Right kidney (tissue), 1 donor: ENCODE data around the gene L1CAM.

ENCODE experiments used
- DNase-seq: peaks from one replicate; pipeline ENCODE4 v3.0.0-alpha.2; 2016

L1CAM gene

DNA sequence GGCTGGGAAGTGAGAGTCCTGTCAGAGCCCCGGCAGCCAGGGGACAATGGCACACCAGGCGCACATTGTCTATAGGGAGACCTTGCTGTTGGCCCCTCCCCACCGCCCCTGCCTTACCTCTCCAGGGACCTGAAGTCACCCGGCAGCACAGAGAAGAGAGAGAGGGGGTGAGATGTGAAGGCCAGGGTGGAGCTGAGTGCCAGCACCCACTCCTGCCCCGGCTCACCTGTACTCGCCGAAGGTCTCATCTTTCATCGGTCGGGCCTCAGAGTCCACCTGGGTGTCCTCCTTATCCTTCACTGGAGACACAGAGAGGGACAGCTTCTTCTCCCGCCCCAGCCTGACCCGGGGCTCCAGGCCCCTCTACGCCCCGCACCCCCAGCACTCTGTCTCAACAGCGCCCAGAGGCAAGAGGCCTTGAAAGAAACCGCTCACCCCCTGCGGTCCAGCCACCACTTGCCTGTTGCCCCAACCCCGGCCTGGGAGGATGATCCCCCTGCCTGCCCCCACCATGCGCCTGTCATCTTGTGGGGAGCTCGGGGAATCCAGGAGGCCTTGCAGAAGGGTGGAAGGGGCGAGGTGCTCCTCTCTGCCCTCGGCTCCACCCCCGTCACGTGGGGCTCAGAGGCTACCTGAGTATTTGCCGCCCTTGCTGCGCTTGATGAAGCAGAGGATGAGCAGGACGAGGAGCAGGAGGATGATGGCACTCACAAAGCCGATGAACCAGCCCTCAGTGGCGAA is 22.6 kb downstream of the L1CAM start:
- DNase-seq, result no peak

DNA sequence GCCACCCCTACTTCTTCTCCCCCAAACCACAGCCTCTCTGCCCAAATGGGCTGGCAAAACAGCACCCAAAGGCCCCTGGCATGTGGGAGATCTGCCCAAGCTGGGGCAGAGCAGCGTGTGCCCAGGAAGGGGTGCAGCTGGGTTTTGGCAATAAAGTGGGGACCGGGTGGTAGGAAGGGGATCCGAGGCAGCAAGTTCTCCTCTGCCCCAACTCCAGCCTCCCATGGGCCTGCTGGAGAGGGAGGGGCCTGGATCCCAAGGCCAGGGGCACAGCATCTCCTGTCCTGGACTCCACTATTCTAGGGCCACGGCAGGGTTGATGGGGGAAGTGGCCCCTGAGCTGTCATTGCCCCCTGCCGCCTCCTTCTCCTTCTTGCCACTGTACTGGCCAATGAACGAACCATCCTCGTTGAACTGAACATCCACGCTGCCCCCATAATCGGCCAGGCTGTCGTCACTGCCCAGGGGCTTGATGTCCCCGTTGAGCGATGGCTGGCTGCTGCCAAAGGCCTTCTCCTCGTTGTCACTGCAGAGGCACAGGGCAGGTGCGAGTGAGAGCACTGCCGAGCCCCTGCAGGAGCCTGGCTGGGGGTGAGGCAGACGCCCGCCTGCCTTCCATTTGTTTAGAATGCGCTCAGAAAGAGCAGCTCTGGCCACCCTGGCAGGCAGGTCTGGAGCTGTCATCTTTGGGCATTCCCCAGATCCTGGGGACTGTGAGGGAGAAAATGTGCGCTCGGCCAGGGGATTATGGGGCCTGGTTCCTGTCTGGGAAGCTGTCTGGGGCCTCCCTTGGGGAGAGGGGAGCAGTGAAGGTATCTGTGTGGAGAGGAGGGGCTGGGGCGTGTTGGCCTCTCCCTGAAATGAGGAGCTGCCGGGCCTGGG is 23.4 kb downstream of the L1CAM start:
- no peak for DNase-seq

DNA sequence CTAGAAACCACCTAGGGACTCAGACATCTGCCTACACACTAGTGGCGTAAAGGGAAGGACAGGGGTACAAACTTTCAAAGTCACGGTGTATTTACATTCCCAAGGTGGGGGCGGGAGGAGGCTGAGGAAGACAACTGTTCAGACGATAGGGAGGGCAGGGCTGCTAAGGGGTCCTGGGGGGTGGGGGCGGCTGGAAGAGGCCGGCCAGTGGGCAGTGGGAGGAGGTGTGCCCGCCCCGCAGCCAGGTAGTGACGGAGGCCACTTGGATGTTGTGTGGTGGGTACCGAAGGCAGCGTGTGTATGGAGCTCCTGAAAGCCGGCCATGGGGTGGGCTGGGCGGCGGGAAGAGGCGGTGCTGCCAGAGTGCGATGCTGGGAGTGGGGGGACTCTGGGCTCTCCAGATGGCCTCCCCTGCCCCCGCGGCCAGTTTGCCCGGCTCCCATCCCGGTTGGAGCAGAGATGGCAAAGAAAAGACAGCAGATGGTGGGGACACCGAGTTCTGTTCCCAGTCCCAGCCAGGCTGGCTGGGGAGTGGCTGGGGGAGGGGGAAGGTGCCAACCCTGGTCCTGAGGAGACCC is 24.2 kb downstream of the L1CAM start:
- no peak for DNase-seq

DNA sequence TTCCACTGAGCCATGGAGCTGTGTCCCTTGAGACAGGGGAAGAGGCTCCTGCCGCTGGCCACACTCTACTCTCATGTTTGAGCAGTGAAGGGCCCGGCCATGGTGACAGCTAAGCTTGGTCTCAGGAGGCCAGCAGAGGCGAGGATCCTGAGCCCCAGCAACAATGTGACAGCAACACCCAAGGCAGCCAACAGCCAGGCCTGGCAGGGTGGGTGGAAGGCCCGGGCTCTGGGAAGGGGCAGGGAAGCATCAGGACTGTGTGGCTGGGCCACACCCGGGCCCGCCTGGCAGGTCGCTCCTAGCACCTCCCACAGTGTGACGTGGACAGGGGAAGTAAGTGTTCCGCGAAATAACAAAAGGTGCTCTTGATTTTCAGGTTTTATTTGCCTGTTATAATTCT is 24.8 kb downstream of the L1CAM start:
- no peak for DNase-seq

DNA sequence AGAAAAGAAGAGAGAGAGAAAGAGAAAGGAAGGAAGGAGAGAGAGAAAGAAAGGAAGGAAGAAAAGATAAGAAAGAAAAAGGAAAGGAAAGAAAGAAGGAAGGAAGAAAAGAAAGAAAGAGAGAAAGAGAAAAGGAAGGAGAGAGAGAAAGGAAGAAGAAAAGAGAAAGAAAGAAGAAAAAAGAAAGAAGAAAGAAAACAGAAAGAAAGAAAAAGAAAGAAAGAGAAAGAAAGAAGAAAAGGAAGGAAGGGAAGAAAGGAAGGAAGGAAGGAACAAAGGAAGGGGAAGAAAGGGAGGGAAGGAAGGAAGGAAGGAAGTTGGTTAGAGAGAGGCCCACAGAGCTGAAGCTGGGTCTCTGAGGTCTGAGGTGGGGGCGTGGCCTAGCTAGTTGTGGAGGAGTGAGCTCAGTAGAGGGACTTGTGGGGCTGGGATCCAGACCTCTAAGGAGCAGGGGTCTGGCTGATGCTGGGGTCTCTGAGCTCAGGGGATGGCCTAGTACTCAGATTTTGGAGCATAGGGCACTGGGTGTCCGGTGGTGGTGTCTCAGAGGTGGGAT is 28.5 kb downstream of the L1CAM start:
- no peak for DNase-seq

DNA sequence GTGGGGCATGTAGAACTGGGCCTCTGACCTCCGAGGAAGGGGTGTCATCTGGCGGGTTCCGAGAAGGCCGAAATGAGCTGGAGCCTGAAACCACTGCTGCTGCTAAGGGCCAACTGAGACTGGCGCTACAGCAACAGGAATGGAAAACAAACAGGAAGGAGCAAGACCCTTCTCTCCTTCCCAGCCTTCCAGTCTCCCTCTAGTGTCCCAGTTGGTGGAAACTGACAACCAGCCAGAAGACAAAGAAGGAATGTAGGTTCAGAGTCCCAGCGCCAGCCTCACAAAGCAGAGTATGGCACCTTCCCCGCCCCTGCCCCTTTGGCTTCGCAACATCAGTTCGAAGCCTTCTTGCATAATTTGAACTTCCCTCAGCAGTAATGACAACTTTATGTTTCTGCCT is 31.3 kb downstream of the L1CAM start:
- no peak for DNase-seq

DNA sequence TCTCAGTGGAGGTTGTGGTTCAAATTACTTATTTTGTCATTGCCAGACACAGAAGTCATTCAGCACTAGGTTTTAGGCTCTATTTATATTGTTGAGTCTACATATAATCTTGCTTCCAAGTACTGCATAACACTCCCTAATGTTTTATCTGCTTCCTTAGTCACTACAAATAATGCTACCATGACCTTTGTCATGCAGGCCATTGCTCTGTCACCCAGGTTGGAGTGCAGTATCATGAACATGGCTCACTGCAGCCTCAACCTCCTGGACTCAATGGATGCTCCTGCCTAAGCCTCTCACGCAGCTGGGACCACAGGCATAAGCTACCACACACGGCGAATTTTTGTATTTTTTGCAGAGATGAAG is 32.1 kb downstream of the L1CAM start:
- no peak for DNase-seq

DNA sequence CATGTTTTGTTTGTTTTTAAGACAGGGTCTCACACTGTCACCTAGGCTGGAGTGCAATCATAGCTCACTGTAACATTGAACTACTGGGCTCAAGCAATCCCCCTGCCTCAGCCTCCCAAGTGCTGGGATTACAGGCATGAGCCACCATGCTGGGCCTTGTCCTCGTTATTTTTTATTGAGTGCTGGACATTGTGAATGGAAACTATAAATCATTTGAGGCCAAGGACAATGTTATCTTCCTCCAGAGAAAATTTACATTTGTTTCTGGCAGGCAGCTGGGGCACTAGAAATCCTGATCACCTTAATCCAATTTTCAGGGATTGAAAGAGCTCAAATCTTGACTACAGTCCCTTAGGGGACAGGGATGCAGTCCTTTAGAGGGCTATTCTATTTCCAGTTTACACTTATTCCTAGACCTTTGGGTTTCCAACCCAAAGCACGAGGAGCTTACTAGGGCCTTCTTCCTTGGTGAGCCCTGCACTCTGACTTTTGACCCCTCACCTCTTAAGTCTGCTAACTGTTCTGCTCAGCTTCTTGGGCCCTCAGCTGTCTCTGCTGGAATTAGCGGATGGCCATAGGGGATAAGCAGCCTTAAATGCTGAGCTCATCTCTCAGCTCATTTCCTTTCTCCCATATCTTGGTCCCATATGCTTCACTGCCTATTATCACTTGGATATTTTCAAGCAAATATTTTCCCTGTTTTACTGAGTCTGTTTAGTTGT is 32.6 kb downstream of the L1CAM start:
- DNase-seq, result no peak

DNA sequence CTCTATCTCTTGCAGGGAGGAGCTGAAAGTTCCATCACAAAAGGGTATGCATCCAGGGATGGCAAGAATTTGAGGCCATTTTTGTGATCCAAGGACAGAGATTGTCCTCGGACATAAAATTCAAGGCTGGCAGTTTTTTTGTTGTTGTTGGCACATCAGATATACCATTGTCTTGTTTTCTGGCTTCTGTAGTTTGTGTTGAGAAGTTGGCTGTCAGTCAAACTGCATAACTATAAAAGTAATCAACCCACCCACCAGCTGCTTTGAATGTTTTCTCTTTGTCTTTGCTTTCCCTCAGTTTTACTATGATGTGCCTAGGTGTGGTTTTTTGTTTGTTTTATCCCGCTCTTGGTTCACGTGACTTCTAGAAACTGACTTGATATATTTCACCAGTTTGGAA is 34.0 kb downstream of the L1CAM start:
- DNase-seq, result no peak

DNA sequence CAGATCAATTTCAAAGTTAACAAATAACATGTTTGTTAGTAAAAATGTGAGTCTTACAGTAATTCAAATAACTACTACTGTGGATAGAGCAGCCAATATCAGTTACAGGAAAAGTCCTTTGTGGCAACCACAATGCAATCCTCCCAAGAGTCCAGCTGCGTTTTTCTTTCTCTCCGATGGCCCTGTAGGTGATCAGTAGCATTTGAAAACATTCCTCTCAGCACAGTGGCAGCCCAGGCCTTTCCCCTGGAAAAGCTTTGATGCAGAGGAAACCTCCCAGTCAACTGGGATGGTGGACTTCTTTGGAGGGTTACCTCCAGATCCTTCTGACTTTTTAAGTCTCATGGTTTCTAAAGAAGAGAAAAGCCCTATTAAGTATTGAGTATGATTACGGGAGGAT is 37.6 kb downstream of the L1CAM start:
- no peak for DNase-seq

DNA sequence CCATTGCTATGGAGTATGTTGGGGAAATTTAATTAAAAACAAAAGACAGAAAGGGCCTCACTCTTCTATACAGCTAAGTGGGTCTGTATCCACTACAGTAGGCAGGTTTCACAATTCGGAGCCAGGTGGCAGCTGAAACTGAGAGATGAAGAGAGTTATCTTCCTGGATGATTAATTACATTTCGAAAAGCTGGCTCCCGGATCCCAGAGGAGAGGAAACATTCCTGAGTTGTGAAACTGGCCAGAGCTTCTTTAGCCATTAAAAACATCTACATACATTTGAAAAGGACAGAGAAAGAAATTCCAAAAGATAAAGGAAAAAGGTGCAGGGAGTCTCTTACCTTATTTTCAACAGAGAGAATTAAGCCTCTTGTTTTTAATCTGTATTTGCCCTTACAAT is 40.1 kb downstream of the L1CAM start:
- DNase-seq, result no peak

DNA sequence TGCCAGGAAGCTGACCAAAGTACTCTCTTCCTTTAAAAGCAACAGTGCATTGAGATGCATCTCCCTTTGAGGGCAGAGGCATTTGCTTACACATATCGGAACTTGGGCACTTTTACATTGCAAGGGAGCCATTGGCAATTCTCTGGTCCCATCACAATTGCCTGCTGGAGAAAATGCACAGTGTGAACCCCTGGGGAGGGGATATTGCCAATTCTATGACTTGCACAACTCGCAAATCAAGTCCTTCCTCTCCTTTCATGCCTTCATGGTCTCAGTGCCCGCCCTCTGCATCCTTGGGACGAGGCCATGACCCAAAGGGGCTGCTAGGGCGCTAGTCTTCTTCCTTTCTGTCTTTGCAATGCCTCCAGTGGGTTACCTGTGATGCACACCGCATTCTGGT is 40.8 kb downstream of the L1CAM start:
- no peak for DNase-seq

DNA sequence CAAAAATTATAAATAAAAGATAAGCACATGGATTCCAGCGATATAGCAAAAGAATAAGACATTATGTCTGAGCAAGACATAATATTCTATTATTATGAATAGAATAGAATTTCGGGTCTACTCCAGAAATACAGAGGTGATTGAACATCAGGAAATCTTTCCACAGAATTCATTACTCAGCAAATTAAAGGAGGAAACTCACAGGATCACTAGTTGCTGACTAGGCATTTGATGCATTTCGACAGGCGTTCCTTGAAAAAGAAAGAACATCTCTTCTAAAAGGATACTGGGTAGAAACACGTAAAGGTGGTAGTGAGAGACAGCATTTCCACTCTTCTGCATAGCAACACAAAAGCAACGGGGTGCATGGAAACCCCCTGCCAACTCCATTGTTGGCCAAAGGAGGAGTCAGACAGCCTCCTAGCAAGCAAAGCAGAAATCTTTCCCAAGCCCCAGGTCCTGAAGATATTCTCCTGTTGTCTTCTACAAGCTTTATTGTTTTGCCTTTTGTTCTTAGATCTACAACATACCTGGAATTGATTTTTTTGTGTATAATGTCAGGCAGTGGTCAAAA is 41.4 kb downstream of the L1CAM start:
- DNase-seq, result no peak

DNA sequence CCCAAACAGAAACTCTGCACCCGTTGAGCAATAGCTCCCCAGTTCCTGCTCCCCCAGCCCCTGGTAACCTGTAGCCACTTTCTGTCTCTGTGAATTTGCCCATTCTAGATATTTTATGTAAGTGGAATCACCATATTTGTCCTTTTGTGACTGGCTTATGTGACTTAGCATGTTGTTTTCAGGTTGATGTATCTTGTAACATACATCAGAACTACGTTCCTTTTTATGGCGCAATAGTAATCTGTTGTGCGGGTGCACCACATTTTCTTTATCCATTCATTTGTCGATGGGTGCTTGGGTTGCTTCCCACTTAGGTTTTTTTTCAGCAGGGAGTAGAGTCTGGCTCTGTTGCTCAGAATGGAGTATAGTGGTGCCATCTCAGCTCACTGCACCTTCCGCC is 49.1 kb downstream of the L1CAM start:
- no peak for DNase-seq

DNA sequence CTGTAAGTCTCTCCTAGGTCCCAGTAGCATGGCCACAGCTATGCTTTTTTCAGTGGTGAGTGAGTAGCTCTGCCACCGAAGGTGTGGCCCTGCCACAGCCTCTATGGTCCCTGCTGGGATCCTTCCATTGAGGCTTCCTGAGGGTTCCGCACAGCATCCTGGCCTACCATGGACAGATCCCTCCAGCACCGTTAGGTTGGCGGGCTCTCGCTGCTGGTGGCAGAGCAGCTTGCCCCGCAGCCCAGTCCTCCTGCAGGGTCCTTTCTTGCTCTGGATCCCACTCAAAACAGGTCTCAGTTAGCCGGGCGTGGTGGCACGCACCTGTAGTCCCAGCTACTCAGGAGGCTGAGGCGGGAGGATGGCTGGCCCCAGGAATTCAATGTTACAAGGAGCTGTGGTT is 53.2 kb downstream of the L1CAM start:
- no peak for DNase-seq

DNA sequence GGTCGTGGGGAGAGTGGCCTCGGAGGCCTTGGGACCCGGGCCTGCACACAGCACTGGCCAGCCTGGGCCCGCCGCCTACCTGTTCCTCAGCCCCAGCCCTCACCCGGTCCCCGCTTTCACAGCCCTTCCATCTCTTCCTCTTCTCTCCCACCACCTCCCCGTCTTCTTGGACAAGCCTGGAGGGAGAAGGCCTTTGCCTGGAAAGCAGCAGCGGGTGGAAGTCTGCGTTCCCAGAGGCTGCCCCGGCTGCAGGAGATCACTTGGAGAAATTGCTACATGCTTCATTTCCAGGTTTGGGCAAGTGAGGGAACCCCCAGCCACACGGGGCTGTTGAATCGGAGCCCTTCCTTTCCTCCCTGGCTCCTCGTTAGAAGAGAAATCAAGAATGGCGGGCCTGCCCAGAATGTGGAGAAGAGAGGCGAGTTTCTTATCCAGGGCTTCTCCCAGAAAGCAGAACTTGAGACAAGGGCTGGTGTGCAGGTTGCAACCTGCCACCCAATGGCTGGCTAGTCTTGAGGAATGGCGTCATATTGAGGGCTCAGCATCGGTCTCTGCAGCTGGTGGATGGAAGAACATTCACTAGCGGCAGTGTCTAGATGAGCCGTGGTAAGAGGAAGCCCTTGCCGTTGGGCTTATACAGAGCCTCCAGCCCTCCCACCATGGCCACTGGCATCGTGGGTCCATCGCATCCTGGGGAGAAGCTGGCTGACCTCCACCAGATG is 54.4 kb downstream of the L1CAM start:
- DNase-seq, result no peak

DNA sequence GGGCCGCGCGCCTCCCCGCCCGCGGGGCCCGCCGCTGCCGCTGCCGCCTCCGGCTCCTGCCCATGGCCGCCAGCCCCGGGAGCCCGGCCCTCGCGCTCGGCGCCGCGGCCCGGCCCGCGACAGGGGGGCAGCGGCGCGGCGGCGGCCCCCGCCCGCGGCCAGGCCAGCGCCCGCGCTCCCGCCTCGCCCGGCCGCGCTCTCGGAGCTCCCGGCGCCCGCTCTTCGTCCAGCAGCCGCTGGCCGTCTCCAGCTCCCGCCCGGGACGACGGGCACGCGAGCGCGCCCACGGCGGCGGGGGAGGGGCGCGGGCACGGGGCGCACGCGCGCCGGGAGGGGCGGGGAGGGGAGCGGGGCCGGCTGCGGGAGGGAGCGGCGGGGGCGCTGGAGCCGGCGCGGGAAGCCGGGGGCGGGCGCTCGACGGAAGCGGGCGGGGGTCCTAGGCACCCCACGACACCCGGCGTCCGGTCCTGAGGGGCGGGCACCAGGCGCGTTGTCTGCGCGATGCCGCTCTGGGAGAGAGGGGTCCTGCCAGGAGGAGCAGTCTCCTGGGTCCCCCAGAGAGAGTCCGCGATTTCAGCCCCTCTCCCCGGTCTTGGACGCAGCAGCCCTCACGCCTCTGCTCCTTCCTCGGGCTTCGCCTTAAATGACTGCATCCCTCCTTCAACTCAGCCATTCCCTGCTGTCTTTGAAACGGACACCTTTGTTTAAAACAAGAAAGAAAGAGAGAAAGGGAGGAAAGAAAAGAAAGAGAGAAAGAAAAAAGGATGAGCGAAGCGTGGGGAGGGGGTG is 55.1 kb downstream of the L1CAM start:
- DNase-seq, result no peak

DNA sequence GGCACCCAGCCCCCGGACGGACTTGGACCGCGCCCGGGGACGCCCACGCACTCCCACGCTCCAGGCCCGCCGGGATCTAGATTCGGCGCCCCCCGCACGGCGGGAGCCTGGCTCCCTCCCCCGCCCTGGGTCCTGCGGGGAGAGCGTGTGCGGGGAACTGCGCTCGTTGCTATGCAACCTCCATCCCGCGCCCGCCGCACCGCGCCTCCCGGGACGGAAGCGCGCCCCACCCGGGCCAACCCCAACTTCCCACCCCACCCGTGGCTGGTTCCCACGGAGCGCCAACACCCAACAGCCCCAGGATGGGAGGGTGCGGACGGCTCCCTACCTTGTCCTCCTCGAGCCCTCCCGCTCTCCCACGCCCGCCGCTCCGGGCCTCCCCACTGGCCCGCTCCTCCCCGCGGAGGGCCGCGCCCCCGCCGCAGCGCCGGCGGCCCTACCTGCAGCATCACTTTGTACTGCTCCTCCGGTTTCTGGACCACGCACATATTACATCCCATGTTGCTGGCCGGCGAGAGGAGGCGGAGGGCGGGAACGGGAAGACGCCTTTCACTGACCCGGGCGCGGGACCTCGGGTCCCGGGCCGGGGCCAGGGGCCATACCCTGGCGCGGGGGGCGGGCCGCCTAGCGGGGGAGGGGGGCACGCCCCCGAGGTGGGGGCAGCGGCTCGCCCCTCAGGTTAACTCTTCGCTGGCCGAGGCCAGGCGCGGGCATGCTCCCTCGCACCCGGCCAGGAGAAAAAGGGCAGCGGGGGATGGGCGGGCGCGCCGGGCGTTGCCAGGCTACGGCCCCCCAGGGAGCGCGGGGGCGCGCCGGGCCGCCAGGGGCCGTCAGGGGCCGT is 56.0 kb downstream of the L1CAM start, which contains the start of gene PDZD4:
TSS of gene PDZD4 (minus strand) at position 746 of the 841 bp plus-strand sequence. CDS start at position 500, 246 bp downstream.
- no peak for DNase-seq

DNA sequence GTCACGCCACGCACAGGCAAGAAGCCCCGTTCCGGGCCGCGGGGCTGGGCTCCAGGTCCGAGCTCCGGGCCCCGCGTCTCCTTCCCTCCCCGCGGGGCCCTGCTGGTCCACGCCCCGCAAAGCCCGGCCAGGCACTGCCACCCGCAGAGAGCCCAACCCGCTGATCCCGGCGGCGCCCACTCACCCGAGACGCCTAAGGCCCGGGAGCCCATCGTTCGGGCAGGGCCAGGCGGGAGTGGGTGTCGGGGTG is 56.5 kb downstream of the L1CAM start:
- DNase-seq, result peak; percentile 28
